GM23338 (cell line): Measurements from ENCODE around the gene ASRGL1.
A peak's percentile ranks its signal among the peaks of the same experiment; 100 is the strongest.

Experiments used
- EZH2 ChIP-seq: fragments of 200-600 bp; sonication (generic); IDR thresholded peaks from one replicate; pipeline ENCODE4 v1.8.0; 2017; ENCODE audit warnings: antibody characterized with exemption, mild to moderate bottlenecking, low read depth; ENCODE audit not compliant: unreplicated experiment
- TF ChIP-seq, protein P1 (sequence below), 2 experiments: fragments of 200-600 bp in 1 of 2; sonication (generic) in 1 of 2; conservative IDR thresholded peaks; 2 replicates each; pipeline versions ENCODE4 v1.5.1 to v1.6.1; 2016 to 2017; ENCODE audit warnings: antibody characterized with exemption in 2 of 2, low read depth in 2 of 2, mild to moderate bottlenecking in 2 of 2, moderate library complexity in 1 of 2

DNA sequence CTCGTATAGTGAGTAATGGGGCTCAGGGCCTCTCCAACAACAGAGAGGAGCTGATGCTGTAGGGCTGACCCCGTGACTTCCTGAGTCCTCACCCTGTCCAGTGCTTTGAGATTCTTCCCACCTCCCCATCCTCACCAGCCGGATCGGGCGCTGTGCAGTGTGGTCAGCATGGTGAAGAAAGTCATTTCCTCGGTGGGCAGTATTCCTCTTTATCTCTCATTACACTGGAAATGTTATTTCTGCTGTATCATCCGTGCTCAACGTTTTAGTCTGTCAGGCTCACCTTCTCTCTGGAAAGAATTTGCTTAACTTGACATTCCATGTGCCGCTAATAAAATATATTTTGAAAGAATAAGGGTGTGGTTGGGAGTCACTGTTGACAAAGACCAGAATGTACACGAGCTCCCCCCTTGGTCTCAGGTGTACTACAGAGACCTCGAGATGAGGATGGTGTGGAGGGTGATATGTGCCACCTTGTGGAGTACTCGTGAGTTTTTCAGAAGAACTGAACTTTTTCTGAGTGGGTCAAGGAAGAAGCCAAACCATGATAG is 55.9 kb downstream of the ASRGL1 start:
- TF ChIP-seq, protein P1, sequence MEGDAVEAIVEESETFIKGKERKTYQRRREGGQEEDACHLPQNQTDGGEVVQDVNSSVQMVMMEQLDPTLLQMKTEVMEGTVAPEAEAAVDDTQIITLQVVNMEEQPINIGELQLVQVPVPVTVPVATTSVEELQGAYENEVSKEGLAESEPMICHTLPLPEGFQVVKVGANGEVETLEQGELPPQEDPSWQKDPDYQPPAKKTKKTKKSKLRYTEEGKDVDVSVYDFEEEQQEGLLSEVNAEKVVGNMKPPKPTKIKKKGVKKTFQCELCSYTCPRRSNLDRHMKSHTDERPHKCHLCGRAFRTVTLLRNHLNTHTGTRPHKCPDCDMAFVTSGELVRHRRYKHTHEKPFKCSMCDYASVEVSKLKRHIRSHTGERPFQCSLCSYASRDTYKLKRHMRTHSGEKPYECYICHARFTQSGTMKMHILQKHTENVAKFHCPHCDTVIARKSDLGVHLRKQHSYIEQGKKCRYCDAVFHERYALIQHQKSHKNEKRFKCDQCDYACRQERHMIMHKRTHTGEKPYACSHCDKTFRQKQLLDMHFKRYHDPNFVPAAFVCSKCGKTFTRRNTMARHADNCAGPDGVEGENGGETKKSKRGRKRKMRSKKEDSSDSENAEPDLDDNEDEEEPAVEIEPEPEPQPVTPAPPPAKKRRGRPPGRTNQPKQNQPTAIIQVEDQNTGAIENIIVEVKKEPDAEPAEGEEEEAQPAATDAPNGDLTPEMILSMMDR (conservative IDR thresholded peaks at IDR 0.05; ENCODE audit: low read depth in 2 of 2) = peak; percentile 19 to 29; a peak in 2 of 4 replicates
- no peak for TF ChIP-seq EZH2
